Hematopoietic multipotent progenitor cell treated with erythropoietin and hydrocortisone succinate and interleukin-3 and kit ligand, for 4 days (in vitro differentiated cells): ENCODE data around the gene KIF26A.
A peak's percentile ranks its signal among the peaks of the same experiment; 100 is the strongest.

ENCODE experiments used
- DNase-seq: peaks from one replicate; pipeline ENCODE4 v3.0.0-alpha.2; 2015

The KIF26A gene

GRCh38 chr14:104212206-104213095, 74.1 kb downstream of the KIF26A start:
- DNase-seq: no peak

- no peak for DNase-seq
These were observed 75.1 kb downstream of the KIF26A start for GRCh38 chr14:104213301-104214034.

GRCh38 chr14:104214431-104215218, 76.2 kb downstream of the KIF26A start:
- DNase-seq: no peak

- no peak for DNase-seq
These were observed 77.4 kb downstream of the KIF26A start for GRCh38 chr14:104215706-104216334.

- no peak for DNase-seq
These were observed 78.1 kb downstream of the KIF26A start for GRCh38 chr14:104216457-104216856.

GRCh38 chr14:104217486-104218360, 79.3 kb downstream of the KIF26A start:
- DNase-seq: no peak

- no peak for DNase-seq
These were observed 80.2 kb downstream of the KIF26A start for GRCh38 chr14:104218361-104219180.

- no peak for DNase-seq
These were observed 81.4 kb downstream of the KIF26A start for GRCh38 chr14:104219731-104220214.

GRCh38 chr14:104220215-104221070, 82.1 kb downstream of the KIF26A start:
- DNase-seq: no peak

- no peak for DNase-seq
These were observed 82.8 kb downstream of the KIF26A start for GRCh38 chr14:104221071-104221625.

- DNase-seq: no peak
These were observed 83.4 kb downstream of the KIF26A start for GRCh38 chr14:104221636-104222369.

GRCh38 chr14:104222396-104223036, 84.1 kb downstream of the KIF26A start:
- DNase-seq: no peak

- peak; percentile 7 for DNase-seq
These were observed 85.0 kb downstream of the KIF26A start for GRCh38 chr14:104223101-104224041.

GRCh38 chr14:104224131-104224505, 85.7 kb downstream of the KIF26A start:
- peak; percentile 16 for DNase-seq

- DNase-seq: peak; percentile 55
These were observed 86.3 kb downstream of the KIF26A start for GRCh38 chr14:104224506-104225277.
